ENCODE data around the gene SLC30A9.

DNA sequence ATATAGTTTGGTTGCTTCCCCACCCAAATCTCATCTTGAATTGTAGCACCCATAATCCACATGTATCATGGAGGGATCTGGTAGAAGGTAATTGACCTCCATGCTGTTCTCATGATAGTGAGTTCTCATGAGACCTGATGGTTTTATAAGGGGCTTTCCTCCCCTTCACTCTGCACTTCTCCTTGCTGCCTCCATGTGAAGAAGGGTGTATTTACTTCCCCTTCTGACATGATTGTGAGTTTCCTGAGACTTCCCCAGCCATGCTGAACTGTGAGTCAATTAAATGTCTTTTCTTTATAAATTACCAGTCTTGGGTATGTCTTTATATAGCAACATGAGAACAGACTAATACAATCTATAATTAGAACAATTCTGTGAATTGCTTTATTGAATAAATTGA, 20.7 kb upstream of the SLC30A9 start:
- TF ChIP-seq, protein P1, sequence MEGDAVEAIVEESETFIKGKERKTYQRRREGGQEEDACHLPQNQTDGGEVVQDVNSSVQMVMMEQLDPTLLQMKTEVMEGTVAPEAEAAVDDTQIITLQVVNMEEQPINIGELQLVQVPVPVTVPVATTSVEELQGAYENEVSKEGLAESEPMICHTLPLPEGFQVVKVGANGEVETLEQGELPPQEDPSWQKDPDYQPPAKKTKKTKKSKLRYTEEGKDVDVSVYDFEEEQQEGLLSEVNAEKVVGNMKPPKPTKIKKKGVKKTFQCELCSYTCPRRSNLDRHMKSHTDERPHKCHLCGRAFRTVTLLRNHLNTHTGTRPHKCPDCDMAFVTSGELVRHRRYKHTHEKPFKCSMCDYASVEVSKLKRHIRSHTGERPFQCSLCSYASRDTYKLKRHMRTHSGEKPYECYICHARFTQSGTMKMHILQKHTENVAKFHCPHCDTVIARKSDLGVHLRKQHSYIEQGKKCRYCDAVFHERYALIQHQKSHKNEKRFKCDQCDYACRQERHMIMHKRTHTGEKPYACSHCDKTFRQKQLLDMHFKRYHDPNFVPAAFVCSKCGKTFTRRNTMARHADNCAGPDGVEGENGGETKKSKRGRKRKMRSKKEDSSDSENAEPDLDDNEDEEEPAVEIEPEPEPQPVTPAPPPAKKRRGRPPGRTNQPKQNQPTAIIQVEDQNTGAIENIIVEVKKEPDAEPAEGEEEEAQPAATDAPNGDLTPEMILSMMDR (IDR thresholded peaks at IDR 0.05; ENCODE audit: low read depth, low read length) = no peak
- TF ChIP-seq EZH2phosphoT487 (IDR thresholded peaks at IDR 0.05; ENCODE audit: low read depth) = no peak
